PC-3 (cell line): Measurements from ENCODE around the gene ABLIM1. TPM values are rescaled to one million over a fixed set of nuclear protein-coding genes. Genes with fewer than 3 reads are reported as not detected.
A peak's percentile ranks its signal among the peaks of the same experiment; 100 is the strongest.

Source experiments
- ATAC-seq: fragments of 200-7000 bp; cut with Tn5 transposase; 2 replicates; pipeline ENCODE4 v1.9.1; 2020; ENCODE audit warnings: mild to moderate bottlenecking, moderate library complexity
- BruUV-seq: library from RNA; stranded (reverse); fragments of 400-500 nt; replicated peaks from 2 replicates; lab custom pipeline; 2021; lab: Mats Ljungman, UMichigan
- CTCF ChIA-PET: fragments of 300-600 bp; sonication (Branson Sonifier 250); formaldehyde crosslinking; loops from one replicate; lab custom pipeline; 2022; ENCODE audit warnings: antibody characterized with exemption; lab: Charles Lee
- POLR2A ChIA-PET: fragments of 300-600 bp; sonication (Branson Sonifier 250); formaldehyde crosslinking; loops from one replicate; lab custom pipeline; 2022; ENCODE audit warnings: antibody characterized with exemption; ENCODE audit not compliant: unreplicated experiment; lab: Charles Lee
- DNase-seq: peaks from one replicate; pipeline ENCODE4 v3.0.0-alpha.2; 2015
- H2AFZ ChIP-seq: fragments of 300-600 bp; sonication (generic); 2 replicates; pipeline ENCODE4 v1.6.0; 2016; ENCODE audit warnings: antibody characterized with exemption, low read length
- H3F3A ChIP-seq: fragments of 300-600 bp; sonication (generic); one replicate; pipeline ENCODE4 v1.6.0; 2017; ENCODE audit warnings: antibody characterized with exemption, low read length, control low read depth, mild to moderate bottlenecking; ENCODE audit not compliant: unreplicated experiment
- H3K27ac ChIP-seq: fragments of 300-600 bp; sonication (generic); 2 replicates; pipeline ENCODE4 v1.5.1; 2016; ENCODE audit warnings: mild to moderate bottlenecking, low read length
- H3K27me3 ChIP-seq: fragments of 300-600 bp; sonication (generic); 2 replicates; pipeline ENCODE4 v1.6.1; 2016; ENCODE audit warnings: low read length, mixed read lengths
- H3K36me3 ChIP-seq: fragments of 300-600 bp; sonication (generic); 2 replicates; pipeline ENCODE4 v1.6.1; 2016; ENCODE audit warnings: low read depth, mixed run types, low read length, mixed read lengths
- H3K4me1 ChIP-seq: fragments of 300-600 bp; sonication (generic); 2 replicates; pipeline ENCODE4 v1.5.1; 2016; ENCODE audit warnings: low read length; ENCODE audit not compliant: insufficient read depth
- H3K4me2 ChIP-seq: fragments of 300-600 bp; sonication (generic); 2 replicates; pipeline ENCODE4 v1.6.0; 2016; ENCODE audit warnings: low read length
- H3K4me3 ChIP-seq: fragments of 300-600 bp; sonication (generic); 2 replicates; pipeline ENCODE4 v1.5.1; 2016; ENCODE audit warnings: mild to moderate bottlenecking, low read length, mixed read lengths
- H3K79me2 ChIP-seq: fragments of 300-600 bp; sonication (generic); 2 replicates; pipeline ENCODE4 v1.6.1; 2017; ENCODE audit warnings: low read length, mixed read lengths
- H3K9ac ChIP-seq: fragments of 300-600 bp; sonication (generic); 2 replicates; pipeline ENCODE4 v1.6.0; 2016; ENCODE audit warnings: mild to moderate bottlenecking, low read length
- H3K9me2 ChIP-seq: fragments of 300-600 bp; sonication (generic); replicated peaks from 2 replicates; pipeline ENCODE4 v1.6.1; 2016; ENCODE audit warnings: mixed run types, low read length, mixed read lengths
- H3K9me3 ChIP-seq: fragments of 300-600 bp; sonication (generic); 2 replicates; pipeline ENCODE4 v1.6.1; 2016; ENCODE audit warnings: low read length, mixed read lengths
- H4K20me1 ChIP-seq: fragments of 300-600 bp; sonication (generic); 2 replicates; pipeline ENCODE4 v1.6.1; 2016; ENCODE audit warnings: low read length, mixed read lengths
- EZH2 ChIP-seq: fragments of 300-600 bp; sonication (generic); IDR thresholded peaks from one replicate; pipeline ENCODE4 v1.6.1; 2017; ENCODE audit warnings: antibody characterized with exemption, mild to moderate bottlenecking, low read length; ENCODE audit not compliant: unreplicated experiment
- EZH2phosphoT487 ChIP-seq: fragments of 300-600 bp; sonication (generic); IDR thresholded peaks from 2 replicates; pipeline ENCODE4 v1.6.1; 2018; ENCODE audit warnings: mild to moderate bottlenecking, antibody characterized with exemption, low read length, borderline replicate concordance
- intact Hi-C: fragments of 100-400 bp; cut with micrococcal nuclease; formaldehyde crosslinking; loops from 2 replicates; pipeline ENCODE4 v1.9.0; 2023
- total RNA-seq: library from RNA; depleted of rRNA; stranded (reverse); fragments of >200 nt; gene quantifications from 2 replicates; pipeline ENCODE4 v1.2.3, GENCODE V29; 2014
- TF ChIP-seq, protein P1 (sequence below): fragments of 300-600 bp; sonication (generic); conservative IDR thresholded peaks from 2 replicates; pipeline ENCODE4 v1.5.1; 2017; ENCODE audit warnings: antibody characterized with exemption, low read depth, mild to moderate bottlenecking, low read length

Gene ABLIM1
- total RNA-seq, 1 experiment from 2014 or later, result 12.3 TPM

DNA sequence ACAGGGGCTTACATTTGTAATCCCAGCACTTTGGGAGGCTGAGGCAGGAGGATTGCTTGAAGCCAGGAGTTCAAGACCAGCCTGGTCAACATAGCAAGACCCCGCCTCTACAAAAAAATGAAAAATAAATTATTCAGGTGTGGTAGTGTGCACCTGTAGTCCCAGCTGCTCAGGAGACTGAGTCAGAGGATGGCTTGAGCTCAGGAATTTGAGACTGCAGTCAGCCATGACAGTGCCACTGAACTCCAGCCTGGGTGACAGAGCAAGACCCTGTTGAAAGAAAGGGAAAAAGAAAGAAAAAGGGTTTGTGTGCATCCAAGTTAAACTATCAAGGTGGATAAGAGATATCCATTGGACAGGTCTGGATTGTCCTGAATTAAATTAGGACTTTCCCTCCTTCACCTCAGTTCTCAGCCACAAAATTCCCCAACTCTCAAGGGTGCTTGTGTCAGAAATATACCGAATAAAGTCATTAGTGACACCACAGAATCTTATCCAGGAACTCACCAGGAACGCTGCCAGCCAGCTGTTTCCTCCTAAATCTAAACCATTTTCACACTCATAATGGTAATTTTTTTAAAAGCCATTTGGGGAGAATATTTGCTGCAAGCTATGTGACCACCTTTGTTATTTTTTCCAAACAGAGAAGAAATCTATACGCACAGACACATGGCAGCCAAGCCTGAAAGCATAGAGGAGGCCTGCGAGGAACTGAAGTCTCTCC is 265.8 kb downstream of the ABLIM1 start:
- POLR2A ChIA-PET, result no interaction called here

DNA sequence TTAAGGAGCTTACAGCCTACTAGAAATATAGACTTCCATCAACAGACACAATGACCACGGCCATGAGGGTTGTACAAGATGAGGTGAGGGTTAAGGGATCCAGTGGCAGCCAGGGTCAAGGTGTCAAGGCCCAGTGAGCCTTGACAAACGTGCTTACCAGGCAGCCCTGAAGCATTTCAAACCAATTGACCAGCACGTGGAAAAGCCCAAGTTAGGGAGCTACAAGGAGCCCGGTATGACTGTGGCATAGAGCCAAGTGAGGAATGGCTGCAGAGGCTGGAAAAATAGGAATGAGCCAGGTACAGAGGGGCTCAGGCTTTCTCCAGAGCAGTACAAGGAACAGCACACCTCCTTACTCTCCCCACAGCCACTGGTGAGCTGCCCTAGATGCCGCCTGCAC is 266.5 kb downstream of the ABLIM1 start:
- intact Hi-C loops, result loop anchor here (2.0 to 5.0 kb wide), 2 partner anchors 17 to 34 kb away; no protein-coding TSS in a partner anchor
- H3K4me1 ChIP-seq, result peaks cover 65% of the 10 kb centered on the region

More for the DNA sequence above, 265.8 kb downstream of the ABLIM1 start:
- intact Hi-C loops, result loop anchor here (5.0 kb wide), 1 partner anchor 35 kb away; no protein-coding TSS in a partner anchor
- TF ChIP-seq EZH2, result no peak
- TF ChIP-seq, protein P1, sequence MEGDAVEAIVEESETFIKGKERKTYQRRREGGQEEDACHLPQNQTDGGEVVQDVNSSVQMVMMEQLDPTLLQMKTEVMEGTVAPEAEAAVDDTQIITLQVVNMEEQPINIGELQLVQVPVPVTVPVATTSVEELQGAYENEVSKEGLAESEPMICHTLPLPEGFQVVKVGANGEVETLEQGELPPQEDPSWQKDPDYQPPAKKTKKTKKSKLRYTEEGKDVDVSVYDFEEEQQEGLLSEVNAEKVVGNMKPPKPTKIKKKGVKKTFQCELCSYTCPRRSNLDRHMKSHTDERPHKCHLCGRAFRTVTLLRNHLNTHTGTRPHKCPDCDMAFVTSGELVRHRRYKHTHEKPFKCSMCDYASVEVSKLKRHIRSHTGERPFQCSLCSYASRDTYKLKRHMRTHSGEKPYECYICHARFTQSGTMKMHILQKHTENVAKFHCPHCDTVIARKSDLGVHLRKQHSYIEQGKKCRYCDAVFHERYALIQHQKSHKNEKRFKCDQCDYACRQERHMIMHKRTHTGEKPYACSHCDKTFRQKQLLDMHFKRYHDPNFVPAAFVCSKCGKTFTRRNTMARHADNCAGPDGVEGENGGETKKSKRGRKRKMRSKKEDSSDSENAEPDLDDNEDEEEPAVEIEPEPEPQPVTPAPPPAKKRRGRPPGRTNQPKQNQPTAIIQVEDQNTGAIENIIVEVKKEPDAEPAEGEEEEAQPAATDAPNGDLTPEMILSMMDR, result no peak
- no peak for TF ChIP-seq EZH2phosphoT487
- no peaks in the 10 kb centered on the region for H4K20me1 ChIP-seq
- no peaks in the 10 kb centered on the region for H3K9me2 ChIP-seq
- ATAC-seq (no peak), DNase-seq (no peak)
- H3K4me2 ChIP-seq, result no peak overlapping the region
- no peak overlapping the region for H3K27ac ChIP-seq
- no peak overlapping the region for H3K4me3 ChIP-seq
- CTCF ChIA-PET, result interaction anchor here (1.0 kb wide), 1 partner anchor 88 kb away, joined by 4 read pairs; no protein-coding TSS in a partner anchor
- H3K79me2 ChIP-seq, result no peaks in the 10 kb centered on the region
- H3K4me1 ChIP-seq, result peaks cover 65% of the 10 kb centered on the region
- no TSS peak for BruUV-seq
- no peaks in the 10 kb centered on the region for H3K27me3 ChIP-seq
- no peak overlapping the region for H2AFZ ChIP-seq
- no peak overlapping the region for H3K9ac ChIP-seq
- H3F3A ChIP-seq, result no peaks in the 10 kb centered on the region
- H3K36me3 ChIP-seq, result no peaks in the 10 kb centered on the region
- no peaks in the 10 kb centered on the region for H3K9me3 ChIP-seq

More for the DNA sequence above, 266.5 kb downstream of the ABLIM1 start:
- no peak overlapping the region for H2AFZ ChIP-seq
- H3F3A ChIP-seq, result no peaks in the 10 kb centered on the region
- ChIA-PET CTCF (no interaction called here), POLR2A (no interaction called here)
- H3K9me2 ChIP-seq, result no peaks in the 10 kb centered on the region
- no peak overlapping the region for H3K4me3 ChIP-seq
- H3K27me3 ChIP-seq, result no peaks in the 10 kb centered on the region
- DNase-seq, result no peak
- TF ChIP-seq EZH2 (no peak), EZH2phosphoT487 (no peak)
- TF ChIP-seq, protein P1, result no peak
- BruUV-seq, result no TSS peak
- ATAC-seq, result no peak
- H3K4me2 ChIP-seq, result peak overlapping the region; percentile 27; the same call in 1 of the 2 replicates
- H4K20me1 ChIP-seq, result no peaks in the 10 kb centered on the region
- H3K9me3 ChIP-seq, result no peaks in the 10 kb centered on the region
- H3K27ac ChIP-seq, result peak overlapping the region; percentile 45
- H3K36me3 ChIP-seq, result no peaks in the 10 kb centered on the region
- no peaks in the 10 kb centered on the region for H3K79me2 ChIP-seq
- no peak overlapping the region for H3K9ac ChIP-seq
